Parathyroid adenoma (tissue), 2 donors: ENCODE measurements around the gene PANX2.

Experiments
- H2AFZ ChIP-seq: fragments of 300-600 bp; sonication (generic); one replicate; pipeline ENCODE4 v1.7.0; 2017; ENCODE audit warnings: antibody characterized with exemption, mild to moderate bottlenecking
- H3K27ac ChIP-seq: fragments of 300-600 bp; sonication (generic); one replicate; pipeline ENCODE4 v1.7.0; 2017
- H3K27me3 ChIP-seq: fragments of 300-600 bp; sonication (generic); one replicate; pipeline ENCODE4 v1.7.0; 2017; ENCODE audit warnings: low read length; ENCODE audit not compliant: control insufficient read depth, insufficient read depth
- H3K36me3 ChIP-seq: fragments of 300-600 bp; sonication (generic); one replicate; pipeline ENCODE4 v1.7.0; 2017; ENCODE audit warnings: low read length; ENCODE audit not compliant: control insufficient read depth, insufficient read depth
- H3K4me1 ChIP-seq: fragments of 300-600 bp; sonication (generic); one replicate; pipeline ENCODE4 v1.7.0; 2017; ENCODE audit warnings: control low read depth
- H3K4me2 ChIP-seq: fragments of 300-600 bp; sonication (generic); one replicate; pipeline ENCODE4 v1.7.0; 2017; ENCODE audit warnings: low read length
- H3K4me3 ChIP-seq: fragments of 300-600 bp; sonication (generic); one replicate; pipeline ENCODE4 v1.7.0; 2017; ENCODE audit warnings: low read depth, low read length
- H3K79me2 ChIP-seq: fragments of 300-600 bp; sonication (generic); one replicate; pipeline ENCODE4 v1.7.0; 2017; ENCODE audit warnings: control low read depth
- H3K9ac ChIP-seq: fragments of 300-600 bp; sonication (generic); one replicate; pipeline ENCODE4 v1.7.0; 2017; ENCODE audit warnings: mild to moderate bottlenecking
- H3K9me3 ChIP-seq: fragments of 300-600 bp; sonication (generic); one replicate; pipeline ENCODE4 v1.7.0; 2017; ENCODE audit warnings: low read length; ENCODE audit not compliant: control insufficient read depth
- TF ChIP-seq, protein P1 (sequence below): fragments of 300-600 bp; sonication (generic); IDR thresholded peaks from one replicate; pipeline ENCODE4 v1.7.0; 2017; ENCODE audit warnings: antibody characterized with exemption, mild to moderate bottlenecking
- donor health status: primary hyperparathyroidism.

Gene PANX2

DNA sequence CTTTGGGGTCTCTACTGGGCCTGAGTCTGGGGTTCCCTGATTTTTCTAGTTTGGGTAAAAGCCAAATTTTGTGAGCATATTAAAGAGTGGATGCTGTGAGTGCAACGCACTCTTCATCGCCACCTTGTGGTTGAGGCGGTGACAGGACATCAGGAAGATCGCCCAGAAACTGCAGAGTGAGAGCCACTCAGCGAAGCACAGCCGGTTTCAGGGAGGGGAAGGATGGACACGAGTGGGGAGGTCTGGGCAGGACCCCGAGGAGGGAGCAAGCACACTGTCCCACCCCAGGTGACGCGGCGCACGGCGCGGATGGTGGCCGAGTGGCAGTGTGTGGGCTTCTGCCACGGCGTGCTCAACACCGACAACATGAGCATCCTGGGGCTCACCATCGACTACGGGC is 39.4 kb downstream of the PANX2 start:
- H3K79me2 ChIP-seq = peaks cover 7% of the 10 kb centered on the region
- no peak overlapping the region for H3K27ac ChIP-seq
- no peaks in the 10 kb centered on the region for H3K27me3 ChIP-seq
- H3K36me3 ChIP-seq = no peaks in the 10 kb centered on the region
- no peaks in the 10 kb centered on the region for H3K9me3 ChIP-seq
- TF ChIP-seq, protein P1, sequence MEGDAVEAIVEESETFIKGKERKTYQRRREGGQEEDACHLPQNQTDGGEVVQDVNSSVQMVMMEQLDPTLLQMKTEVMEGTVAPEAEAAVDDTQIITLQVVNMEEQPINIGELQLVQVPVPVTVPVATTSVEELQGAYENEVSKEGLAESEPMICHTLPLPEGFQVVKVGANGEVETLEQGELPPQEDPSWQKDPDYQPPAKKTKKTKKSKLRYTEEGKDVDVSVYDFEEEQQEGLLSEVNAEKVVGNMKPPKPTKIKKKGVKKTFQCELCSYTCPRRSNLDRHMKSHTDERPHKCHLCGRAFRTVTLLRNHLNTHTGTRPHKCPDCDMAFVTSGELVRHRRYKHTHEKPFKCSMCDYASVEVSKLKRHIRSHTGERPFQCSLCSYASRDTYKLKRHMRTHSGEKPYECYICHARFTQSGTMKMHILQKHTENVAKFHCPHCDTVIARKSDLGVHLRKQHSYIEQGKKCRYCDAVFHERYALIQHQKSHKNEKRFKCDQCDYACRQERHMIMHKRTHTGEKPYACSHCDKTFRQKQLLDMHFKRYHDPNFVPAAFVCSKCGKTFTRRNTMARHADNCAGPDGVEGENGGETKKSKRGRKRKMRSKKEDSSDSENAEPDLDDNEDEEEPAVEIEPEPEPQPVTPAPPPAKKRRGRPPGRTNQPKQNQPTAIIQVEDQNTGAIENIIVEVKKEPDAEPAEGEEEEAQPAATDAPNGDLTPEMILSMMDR = peak; percentile 70
- H3K4me1 ChIP-seq = peaks cover 2% of the 10 kb centered on the region
- H3K9ac ChIP-seq = no peak overlapping the region
- no peak overlapping the region for H3K4me3 ChIP-seq
- H2AFZ ChIP-seq = no peak overlapping the region
- H3K4me2 ChIP-seq = no peak overlapping the region

DNA sequence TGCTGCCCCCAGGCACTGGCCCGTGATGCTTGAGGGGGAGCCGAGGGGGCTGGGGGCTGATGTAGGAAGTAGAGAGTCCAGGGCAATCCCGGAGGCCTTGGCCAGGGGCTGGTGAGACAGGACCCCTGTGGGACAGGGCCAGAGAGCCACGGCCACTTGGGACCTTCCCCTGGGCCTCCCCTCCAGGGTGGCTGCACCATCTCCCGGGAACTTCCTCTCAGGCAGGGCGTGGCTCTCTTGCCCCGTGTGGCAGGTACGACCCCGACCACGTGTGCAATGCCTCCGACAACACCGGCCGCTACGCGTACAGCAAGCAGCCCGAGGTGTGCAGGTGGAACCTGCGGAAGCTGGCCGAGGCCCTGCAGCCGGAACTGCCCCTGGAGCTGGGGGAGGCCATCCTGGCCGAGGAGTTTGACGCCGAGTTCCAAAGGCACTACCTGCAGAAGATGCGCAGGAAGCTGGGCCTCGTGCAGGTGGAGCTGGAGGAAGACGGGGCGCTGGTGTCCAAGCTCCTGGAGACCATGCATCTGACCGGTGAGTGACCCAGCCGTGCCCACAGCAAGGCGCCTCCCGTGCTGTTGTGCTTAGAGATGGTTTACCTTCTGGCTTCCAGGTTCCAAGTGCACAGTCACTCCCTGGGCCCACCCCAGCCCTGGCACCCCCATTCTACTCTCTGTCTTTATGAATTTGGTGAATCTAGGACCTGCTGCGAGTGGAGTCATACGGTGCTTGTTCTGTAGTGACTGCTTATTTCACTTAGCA is 40.0 kb downstream of the PANX2 start:
- Histone ChIP-seq H2AFZ (no peak overlapping the region), H3K27me3 (no peaks in the 10 kb centered on the region), H3K9ac (no peak overlapping the region), H3K36me3 (no peaks in the 10 kb centered on the region), H3K9me3 (no peaks in the 10 kb centered on the region), H3K4me1 (peaks cover 2% of the 10 kb centered on the region), H3K79me2 (peaks cover 7% of the 10 kb centered on the region), H3K4me3 (no peak overlapping the region), H3K4me2 (no peak overlapping the region), H3K27ac (no peak overlapping the region)
- TF ChIP-seq, protein P1 = no peak

GRCh38 chr22:50211147-50211546 is 40.6 kb downstream of the PANX2 start:
- H3K9ac ChIP-seq = no peak overlapping the region
- H3K4me2 ChIP-seq = no peak overlapping the region
- H3K4me1 ChIP-seq = peaks cover 2% of the 10 kb centered on the region
- no peaks in the 10 kb centered on the region for H3K27me3 ChIP-seq
- peaks cover 7% of the 10 kb centered on the region for H3K79me2 ChIP-seq
- H3K4me3 ChIP-seq = no peak overlapping the region
- no peaks in the 10 kb centered on the region for H3K9me3 ChIP-seq
- no peaks in the 10 kb centered on the region for H3K36me3 ChIP-seq
- no peak overlapping the region for H2AFZ ChIP-seq
- TF ChIP-seq, protein P1 = no peak
- no peak overlapping the region for H3K27ac ChIP-seq

GRCh38 chr22:50213263-50213662 is 42.7 kb downstream of the PANX2 start:
- Histone ChIP-seq H2AFZ (no peak overlapping the region), H3K4me2 (no peak overlapping the region), H3K9ac (no peak overlapping the region), H3K27ac (no peak overlapping the region), H3K79me2 (peaks cover 7% of the 10 kb centered on the region), H3K27me3 (no peaks in the 10 kb centered on the region), H3K36me3 (no peaks in the 10 kb centered on the region), H3K4me1 (peaks cover 2% of the 10 kb centered on the region), H3K4me3 (no peak overlapping the region), H3K9me3 (no peaks in the 10 kb centered on the region)
- TF ChIP-seq, protein P1 = no peak
